ENCODE measurements around the gene ADGRB3. TPM values are rescaled to one million over a fixed set of nuclear protein-coding genes. Genes with fewer than 3 reads are reported as not detected.

The ADGRB3 gene
- total RNA-seq, 2 experiments from 2014 or later: not detected

DNA sequence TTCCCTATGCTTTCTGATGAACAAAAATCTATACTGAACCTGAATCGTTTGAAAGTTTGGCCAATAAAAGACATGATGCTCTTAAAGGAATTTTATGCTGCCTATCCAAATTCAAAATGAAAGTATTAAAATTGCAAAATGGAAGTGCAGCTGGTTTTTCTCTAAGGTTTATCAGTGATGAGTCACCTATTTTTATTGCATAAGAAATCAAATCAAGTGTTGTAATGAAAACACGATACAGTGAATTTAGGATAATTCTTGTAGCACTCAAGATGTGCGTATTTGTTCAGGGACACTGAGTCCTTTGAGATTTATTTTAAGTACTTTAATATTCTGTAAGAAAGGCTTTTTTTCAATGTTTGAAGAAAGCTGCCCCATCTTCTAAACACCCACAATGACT lies 409.5 kb downstream of the ADGRB3 start:
- H3K4me1 Mint-ChIP-seq (ENCODE audit: low read depth): no peaks in the 10 kb centered on the region
- H3K27me3 Mint-ChIP-seq (ENCODE audit: low read depth): no peaks in the 10 kb centered on the region
- ChIA-PET CTCF (no interaction called here), POLR2A (no interaction called here)
- no peaks in the 10 kb centered on the region for H3K36me3 Mint-ChIP-seq (ENCODE audit: low read depth)
- no peak overlapping the region for H3K4me3 Mint-ChIP-seq
- no peak overlapping the region for H3K27ac Mint-ChIP-seq
- no peak for ATAC-seq
- no peak for DNase-seq
- H3K9me3 Mint-ChIP-seq (ENCODE audit: insufficient read depth): no peaks in the 10 kb centered on the region

GRCh38 chr6:69059413-69059812 lies 424.3 kb downstream of the ADGRB3 start:
- Mint-ChIP-seq H3K4me1 (ENCODE audit: low read depth) (no peaks in the 10 kb centered on the region), H3K36me3 (ENCODE audit: low read depth) (no peaks in the 10 kb centered on the region), H3K4me3 (no peak overlapping the region), H3K27me3 (ENCODE audit: low read depth) (no peaks in the 10 kb centered on the region), H3K27ac (no peak overlapping the region), H3K9me3 (ENCODE audit: insufficient read depth) (no peaks in the 10 kb centered on the region)
- DNase-seq: no peak
- CTCF ChIA-PET: no interaction called here
- POLR2A ChIA-PET: no interaction called here
- no peak for ATAC-seq

DNA sequence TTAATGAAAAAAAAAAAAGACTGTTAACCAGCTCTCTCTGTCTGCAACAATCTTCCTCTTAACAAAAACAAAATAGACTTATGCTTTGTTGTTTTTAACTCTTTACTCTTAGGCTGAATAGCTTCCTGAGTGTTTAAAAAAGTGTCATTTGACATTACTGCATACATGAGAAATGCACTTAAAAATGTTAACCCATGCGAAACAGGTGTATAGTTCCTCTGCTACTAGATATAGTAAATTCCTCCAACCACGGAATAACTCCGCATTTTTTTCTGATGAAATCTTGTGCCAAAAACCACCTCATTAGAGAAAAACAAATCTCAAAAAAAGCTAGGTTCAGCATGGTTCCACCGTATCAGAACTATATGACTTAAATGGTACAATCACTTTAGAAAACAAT lies 426.0 kb downstream of the ADGRB3 start:
- Mint-ChIP-seq H3K27ac (no peak overlapping the region), H3K36me3 (ENCODE audit: low read depth) (no peaks in the 10 kb centered on the region), H3K4me1 (ENCODE audit: low read depth) (no peaks in the 10 kb centered on the region), H3K9me3 (ENCODE audit: insufficient read depth) (no peaks in the 10 kb centered on the region), H3K27me3 (ENCODE audit: low read depth) (no peaks in the 10 kb centered on the region), H3K4me3 (no peak overlapping the region)
- ATAC-seq (no peak), DNase-seq (no peak)
- CTCF ChIA-PET: no interaction called here
- POLR2A ChIA-PET: no interaction called here

DNA sequence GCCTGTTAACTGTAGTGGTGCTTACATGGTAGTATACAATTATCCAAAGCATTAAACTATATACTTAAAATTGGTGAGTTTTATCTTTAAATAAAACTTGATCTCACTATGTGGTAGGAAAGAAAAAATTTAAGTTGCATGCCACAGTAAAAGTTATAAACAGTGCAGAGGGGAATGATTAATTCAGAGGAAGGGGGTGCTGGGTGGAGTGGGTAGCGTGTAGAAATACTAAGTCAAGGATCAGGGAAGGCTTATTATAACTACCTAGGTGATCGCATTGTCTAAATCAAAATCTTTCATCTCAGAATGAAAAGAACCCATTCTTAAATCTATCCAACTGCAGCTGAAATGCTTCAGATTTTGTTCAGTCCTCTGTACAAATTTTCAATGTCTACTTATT lies 428.3 kb downstream of the ADGRB3 start:
- Mint-ChIP-seq H3K36me3 (ENCODE audit: low read depth) (no peaks in the 10 kb centered on the region), H3K9me3 (ENCODE audit: insufficient read depth) (no peaks in the 10 kb centered on the region), H3K4me1 (ENCODE audit: low read depth) (no peaks in the 10 kb centered on the region), H3K4me3 (no peak overlapping the region), H3K27ac (no peak overlapping the region), H3K27me3 (ENCODE audit: low read depth) (no peaks in the 10 kb centered on the region)
- POLR2A ChIA-PET: no interaction called here
- CTCF ChIA-PET: no interaction called here
- ATAC-seq (no peak), DNase-seq (no peak)

- Mint-ChIP-seq H3K4me3 (no peak overlapping the region), H3K27me3 (ENCODE audit: low read depth) (no peaks in the 10 kb centered on the region), H3K9me3 (ENCODE audit: insufficient read depth) (no peaks in the 10 kb centered on the region), H3K4me1 (ENCODE audit: low read depth) (no peaks in the 10 kb centered on the region), H3K36me3 (ENCODE audit: low read depth) (no peaks in the 10 kb centered on the region), H3K27ac (no peak overlapping the region)
- no peak for ATAC-seq
- POLR2A ChIA-PET: no interaction called here
- DNase-seq: no peak
- CTCF ChIA-PET: no interaction called here
Measured at GRCh38 chr6:69064226-69064625, 429.1 kb downstream of the ADGRB3 start.

GRCh38 chr6:69069881-69070280 lies 434.8 kb downstream of the ADGRB3 start:
- no peaks in the 10 kb centered on the region for H3K9me3 Mint-ChIP-seq (ENCODE audit: insufficient read depth)
- ATAC-seq: no peak
- no peak overlapping the region for H3K4me3 Mint-ChIP-seq
- H3K27me3 Mint-ChIP-seq (ENCODE audit: low read depth): no peaks in the 10 kb centered on the region
- H3K36me3 Mint-ChIP-seq (ENCODE audit: low read depth): no peaks in the 10 kb centered on the region
- POLR2A ChIA-PET: no interaction called here
- no peaks in the 10 kb centered on the region for H3K4me1 Mint-ChIP-seq (ENCODE audit: low read depth)
- H3K27ac Mint-ChIP-seq: no peak overlapping the region
- no peak for DNase-seq
- CTCF ChIA-PET: no interaction called here

DNA sequence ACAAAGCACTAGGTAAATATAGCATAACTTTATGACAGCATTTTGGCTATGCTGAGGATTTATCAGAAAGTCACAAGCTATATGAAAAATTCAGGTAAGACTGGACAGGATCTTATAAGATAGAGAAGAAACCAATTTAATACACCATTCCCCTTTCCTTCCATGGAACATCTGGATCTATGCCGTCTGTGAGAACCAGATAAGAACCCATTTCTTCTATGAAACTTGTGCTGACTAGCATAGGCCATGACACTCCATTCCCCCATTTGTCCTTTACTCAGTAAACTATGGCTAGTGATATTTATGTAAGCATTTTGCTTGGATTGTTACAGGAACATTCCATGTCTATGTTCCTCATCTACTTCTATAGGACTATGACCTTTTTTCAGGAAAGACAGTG lies 437.7 kb downstream of the ADGRB3 start:
- Mint-ChIP-seq H3K4me1 (ENCODE audit: low read depth) (no peaks in the 10 kb centered on the region), H3K9me3 (ENCODE audit: insufficient read depth) (no peaks in the 10 kb centered on the region), H3K4me3 (no peak overlapping the region), H3K27me3 (ENCODE audit: low read depth) (no peaks in the 10 kb centered on the region), H3K36me3 (ENCODE audit: low read depth) (no peaks in the 10 kb centered on the region), H3K27ac (no peak overlapping the region)
- ChIA-PET POLR2A (no interaction called here), CTCF (no interaction called here)
- DNase-seq: no peak
- no peak for ATAC-seq

- Mint-ChIP-seq H3K27ac (no peak overlapping the region), H3K9me3 (ENCODE audit: insufficient read depth) (no peaks in the 10 kb centered on the region), H3K4me3 (no peak overlapping the region), H3K36me3 (ENCODE audit: low read depth) (no peaks in the 10 kb centered on the region), H3K27me3 (ENCODE audit: low read depth) (no peaks in the 10 kb centered on the region), H3K4me1 (ENCODE audit: low read depth) (no peaks in the 10 kb centered on the region)
- ChIA-PET POLR2A (no interaction called here), CTCF (no interaction called here)
- no peak for DNase-seq
- no peak for ATAC-seq
Measured at GRCh38 chr6:69084746-69085335, 449.8 kb downstream of the ADGRB3 start.

DNA sequence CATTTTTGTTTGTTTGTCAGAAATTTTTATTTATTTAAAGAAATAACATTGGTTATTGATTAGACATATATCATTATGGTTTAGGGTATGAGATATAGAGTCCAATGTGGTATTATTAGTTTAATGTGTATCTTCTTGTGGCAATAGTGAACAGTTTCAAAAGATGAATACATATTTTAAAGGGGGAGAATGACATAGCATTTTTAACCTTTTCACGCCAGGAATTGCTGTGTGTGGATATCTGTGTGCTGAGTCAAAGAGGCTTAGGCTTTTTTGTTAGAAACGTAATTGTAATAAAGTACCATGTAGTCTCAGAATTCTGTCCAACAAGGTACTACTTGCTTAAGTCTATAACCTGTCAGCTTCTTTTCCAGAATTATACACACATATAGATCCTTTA lies 451.6 kb downstream of the ADGRB3 start:
- peaks cover 5% of the 10 kb centered on the region for H3K9me3 Mint-ChIP-seq (ENCODE audit: insufficient read depth)
- POLR2A ChIA-PET: no interaction called here
- H3K27ac Mint-ChIP-seq: no peak overlapping the region
- no peaks in the 10 kb centered on the region for H3K27me3 Mint-ChIP-seq (ENCODE audit: low read depth)
- no peak for ATAC-seq
- CTCF ChIA-PET: no interaction called here
- DNase-seq: no peak
- H3K4me3 Mint-ChIP-seq: no peak overlapping the region
- no peaks in the 10 kb centered on the region for H3K4me1 Mint-ChIP-seq (ENCODE audit: low read depth)
- H3K36me3 Mint-ChIP-seq (ENCODE audit: low read depth): no peaks in the 10 kb centered on the region

DNA sequence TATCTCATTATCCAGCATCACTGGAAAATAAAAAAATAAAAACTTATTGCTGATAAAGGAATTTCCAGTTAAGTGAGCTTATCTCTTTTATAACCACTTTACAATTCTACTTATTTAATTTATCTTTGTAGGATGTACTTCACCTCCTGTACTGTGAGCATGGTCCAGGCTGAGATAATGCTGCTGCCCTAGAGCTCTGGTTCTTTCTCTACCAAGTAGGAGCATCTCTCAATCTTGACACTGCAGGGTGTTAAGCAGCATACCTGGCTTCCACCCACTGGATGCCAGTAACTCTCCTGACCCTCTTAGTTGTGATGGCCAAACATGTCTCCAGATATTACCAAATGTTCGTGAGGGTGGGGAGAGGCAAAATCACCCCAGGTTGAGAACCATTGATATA lies 454.5 kb downstream of the ADGRB3 start:
- no peaks in the 10 kb centered on the region for H3K27me3 Mint-ChIP-seq (ENCODE audit: low read depth)
- no peak overlapping the region for H3K4me3 Mint-ChIP-seq
- ChIA-PET CTCF (no interaction called here), POLR2A (no interaction called here)
- H3K36me3 Mint-ChIP-seq (ENCODE audit: low read depth): no peaks in the 10 kb centered on the region
- H3K4me1 Mint-ChIP-seq (ENCODE audit: low read depth): no peaks in the 10 kb centered on the region
- ATAC-seq (no peak), DNase-seq (no peak)
- peaks cover 5% of the 10 kb centered on the region for H3K9me3 Mint-ChIP-seq (ENCODE audit: insufficient read depth)
- no peak overlapping the region for H3K27ac Mint-ChIP-seq

DNA sequence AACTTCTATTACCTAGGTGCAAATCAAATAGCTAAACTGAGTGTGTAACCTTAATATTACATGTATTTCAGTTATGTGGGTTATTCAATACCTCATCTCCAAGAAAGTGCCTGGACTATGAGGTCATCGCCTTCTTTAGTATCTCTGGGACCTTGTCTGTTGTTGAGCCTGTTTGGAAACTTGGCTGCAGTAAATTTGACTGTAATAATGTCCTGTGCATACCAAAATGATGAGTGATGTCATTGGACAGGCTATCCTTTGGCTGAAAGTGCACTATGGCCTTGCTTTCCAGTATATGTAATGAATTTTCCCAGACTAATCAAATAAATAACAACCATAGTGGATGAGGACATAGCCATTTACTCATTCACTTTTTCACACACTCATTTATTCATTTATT lies 455.1 kb downstream of the ADGRB3 start:
- CTCF ChIA-PET: no interaction called here
- H3K27me3 Mint-ChIP-seq (ENCODE audit: low read depth): no peaks in the 10 kb centered on the region
- H3K4me1 Mint-ChIP-seq (ENCODE audit: low read depth): no peaks in the 10 kb centered on the region

DNA sequence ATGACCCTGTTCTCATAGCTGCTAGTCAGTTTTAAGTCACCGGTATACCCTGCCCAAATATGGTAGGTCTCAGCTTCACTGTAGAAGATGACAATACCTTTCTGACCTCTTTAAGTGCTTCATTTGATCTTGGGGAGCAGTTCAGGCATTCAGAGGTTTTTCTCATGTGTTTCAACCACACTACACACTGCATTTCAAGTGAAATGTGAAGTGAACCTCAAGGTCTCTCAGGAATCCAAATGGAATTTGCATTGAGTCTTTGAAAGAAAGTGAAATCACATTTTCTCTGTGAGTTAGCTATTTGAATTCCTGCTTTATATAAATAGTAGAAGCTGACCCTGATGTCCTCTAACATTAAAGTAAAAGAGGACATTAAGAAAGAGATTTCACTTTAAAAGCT lies 461.6 kb downstream of the ADGRB3 start:
- no peaks in the 10 kb centered on the region for H3K9me3 Mint-ChIP-seq (ENCODE audit: insufficient read depth)
- no peaks in the 10 kb centered on the region for H3K4me1 Mint-ChIP-seq (ENCODE audit: low read depth)
- no peak for DNase-seq
- no peak overlapping the region for H3K27ac Mint-ChIP-seq
- no peaks in the 10 kb centered on the region for H3K27me3 Mint-ChIP-seq (ENCODE audit: low read depth)
- no peak for ATAC-seq
- no peaks in the 10 kb centered on the region for H3K36me3 Mint-ChIP-seq (ENCODE audit: low read depth)
- ChIA-PET CTCF (no interaction called here), POLR2A (no interaction called here)
- no peak overlapping the region for H3K4me3 Mint-ChIP-seq

More for the DNA sequence above, 455.1 kb downstream of the ADGRB3 start:
- ATAC-seq (no peak), DNase-seq (no peak)
- H3K9me3 Mint-ChIP-seq (ENCODE audit: insufficient read depth): peaks cover 5% of the 10 kb centered on the region
- no peaks in the 10 kb centered on the region for H3K36me3 Mint-ChIP-seq (ENCODE audit: low read depth)
- POLR2A ChIA-PET: no interaction called here
- no peak overlapping the region for H3K4me3 Mint-ChIP-seq
- H3K27ac Mint-ChIP-seq: no peak overlapping the region

DNA sequence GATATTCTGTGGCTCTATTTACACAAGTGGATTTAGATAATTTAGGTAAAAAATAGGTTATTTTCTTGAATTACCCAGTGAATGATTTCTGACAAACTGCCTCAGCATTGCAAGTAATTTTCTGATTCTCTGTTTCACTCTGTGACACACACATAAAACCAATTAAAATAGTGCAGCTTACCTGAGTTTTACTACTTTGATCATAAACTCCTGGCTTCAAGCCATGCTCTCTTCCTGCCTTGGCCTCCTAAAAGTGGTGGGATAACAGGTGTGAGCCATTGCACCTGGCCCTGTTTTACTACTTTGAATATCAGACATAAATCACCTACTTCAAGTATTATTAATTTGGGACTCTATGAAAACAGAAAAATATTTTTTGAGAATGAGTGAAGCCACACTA lies 462.9 kb downstream of the ADGRB3 start:
- H3K4me1 Mint-ChIP-seq (ENCODE audit: low read depth): no peaks in the 10 kb centered on the region
- DNase-seq: no peak
- no peaks in the 10 kb centered on the region for H3K9me3 Mint-ChIP-seq (ENCODE audit: insufficient read depth)
- H3K27me3 Mint-ChIP-seq (ENCODE audit: low read depth): no peaks in the 10 kb centered on the region
- ChIA-PET CTCF (no interaction called here), POLR2A (no interaction called here)
- ATAC-seq: no peak
- no peak overlapping the region for H3K27ac Mint-ChIP-seq
- no peaks in the 10 kb centered on the region for H3K36me3 Mint-ChIP-seq (ENCODE audit: low read depth)
- H3K4me3 Mint-ChIP-seq: no peak overlapping the region

Measured in activated CD8-positive, alpha-beta T cell treated with anti-CD3 and anti-CD28 coated beads, Interleukin-2, amount 10 ng/mL, durations not matched to agents 7 days and 5 days (primary cell).